Measurements from ENCODE around the gene KDM8. TPM values are rescaled to one million over a fixed set of nuclear protein-coding genes. Genes with fewer than 3 reads are reported as not detected.

The KDM8 gene
- total RNA-seq, 2 donors from 2014 or later = 6.0 to 18.5 TPM

GRCh38 chr16:27242398-27242797, 39.1 kb downstream of the KDM8 start:
- Histone ChIP-seq H3K27ac (peak overlapping the region; percentile 1 to 72 (median 56)), H3K9me3 (no peaks in the 10 kb centered on the region), H3K4me3 (no peak overlapping the region), H3K27me3 (no peaks in the 10 kb centered on the region), H3K4me1 (peaks cover 33% of the 10 kb centered on the region), H3K36me3 (replicated peaks in 1 of 2; ENCODE audit: insufficient read depth in 1 of 2, low read depth in 2 of 2) (no peaks in the 10 kb centered on the region)
- intact Hi-C loops (cut with DNase I) = no loop called here
- no peak for DNase-seq
- 80 to 81% methylated on average over 2 of the region's 2 CpGs for WGBS, 2 donors
- ATAC-seq = no peak
- TF ChIP-seq POLR2A (IDR thresholded peaks at IDR 0.05) = no peak
- no peak for TF ChIP-seq CTCF (IDR thresholded peaks at IDR 0.05)

GRCh38 chr16:27242868-27243590, 39.7 kb downstream of the KDM8 start:
- Histone ChIP-seq H3K27ac (peak overlapping the region; percentile 17 to 72 (median 56)), H3K27me3 (no peaks in the 10 kb centered on the region), H3K36me3 (replicated peaks in 1 of 2; ENCODE audit: insufficient read depth in 1 of 2, low read depth in 2 of 2) (no peaks in the 10 kb centered on the region), H3K4me3 (no peak overlapping the region), H3K9me3 (no peaks in the 10 kb centered on the region), H3K4me1 (peaks cover 26% of the 10 kb centered on the region)
- DNase-seq (peak in 1 of 4 donors; percentile 60), ATAC-seq (peak; percentile 67)
- intact Hi-C loops (cut with DNase I) = no loop called here
- 29 to 44% methylated on average over 11 to 13 of the region's 13 CpGs for WGBS, 2 donors
- peak in 1 of 3 donors; percentile 33 for TF ChIP-seq POLR2A (IDR thresholded peaks at IDR 0.05)
- TF ChIP-seq CTCF (IDR thresholded peaks at IDR 0.05) = no peak

- no peak overlapping the region for H3K4me3 ChIP-seq
- ATAC-seq (no peak), DNase-seq (no peak)
- no peaks in the 10 kb centered on the region for H3K27me3 ChIP-seq
- no peaks in the 10 kb centered on the region for H3K36me3 ChIP-seq (replicated peaks in 1 of 2; ENCODE audit: insufficient read depth in 1 of 2, low read depth in 2 of 2)
- TF ChIP-seq CTCF (IDR thresholded peaks at IDR 0.05) (no peak), POLR2A (IDR thresholded peaks at IDR 0.05) (no peak)
- no peaks in the 10 kb centered on the region for H3K9me3 ChIP-seq
- H3K4me1 ChIP-seq = peaks cover 20% of the 10 kb centered on the region
- peak overlapping the region; percentile 17 to 72 (median 56) for H3K27ac ChIP-seq
- WGBS, 2 donors = 89 to 95% methylated on average over 11 of the region's 11 CpGs
- intact Hi-C loops (cut with DNase I) = no loop called here
Measured at GRCh38 chr16:27243725-27244362, 40.5 kb downstream of the KDM8 start.

DNA sequence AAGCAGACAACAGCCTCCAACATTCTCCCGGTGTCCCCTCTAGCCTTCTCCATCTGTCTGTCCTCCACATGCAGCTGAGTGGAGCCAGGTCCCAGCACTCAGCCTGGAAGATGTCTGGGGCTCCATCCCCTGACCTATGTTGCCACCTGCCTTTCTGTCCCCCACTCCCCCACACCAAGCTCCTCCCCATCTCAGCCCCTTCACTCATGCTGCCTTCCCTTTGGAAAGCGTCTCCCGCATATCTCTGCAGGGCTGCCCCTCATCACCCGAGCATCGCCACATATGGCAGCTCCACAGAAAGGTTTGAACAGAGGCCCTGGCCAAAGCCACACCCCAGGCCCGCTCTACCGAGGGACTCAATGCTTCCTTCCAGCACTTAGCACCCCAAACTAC, 41.0 kb downstream of the KDM8 start:
- DNase-seq (no peak), ATAC-seq (no peak)
- no peaks in the 10 kb centered on the region for H3K36me3 ChIP-seq (replicated peaks in 1 of 2; ENCODE audit: insufficient read depth in 1 of 2, low read depth in 2 of 2)
- H3K9me3 ChIP-seq = no peaks in the 10 kb centered on the region
- H3K4me3 ChIP-seq = no peak overlapping the region
- H3K27ac ChIP-seq = peak overlapping the region in 2 of 4 donors; percentile 4 to 46
- TF ChIP-seq CTCF (IDR thresholded peaks at IDR 0.05) (no peak), POLR2A (IDR thresholded peaks at IDR 0.05) (no peak)
- WGBS, 2 donors = 92 to 99% methylated on average over 7 of the region's 7 CpGs
- H3K27me3 ChIP-seq = no peaks in the 10 kb centered on the region
- peaks cover 20% of the 10 kb centered on the region for H3K4me1 ChIP-seq
- intact Hi-C loops (cut with DNase I) = no loop called here
